KMS-11 (cell line): ENCODE data around the gene DRC7.

ENCODE experiments used
- H2AFZ ChIP-seq: fragments of 200-600 bp; sonication (generic); 2 replicates; pipeline ENCODE4 v1.6.1; 2016; ENCODE audit warnings: antibody characterized with exemption, mixed run types, low read depth
- H3K27ac ChIP-seq: fragments of 200-600 bp; sonication (generic); 2 replicates; pipeline ENCODE4 v1.6.1; 2016; ENCODE audit warnings: mild to moderate bottlenecking, mixed run types
- H3K27me3 ChIP-seq: fragments of 200-600 bp; sonication (generic); 2 replicates; pipeline ENCODE4 v1.6.1; 2017; ENCODE audit warnings: mild to moderate bottlenecking, low read depth, mixed run types, moderate library complexity; ENCODE audit not compliant: insufficient read depth
- H3K36me3 ChIP-seq: fragments of 200-600 bp; sonication (generic); 2 replicates; pipeline ENCODE4 v1.6.1; 2017; ENCODE audit warnings: mild to moderate bottlenecking, mixed run types; ENCODE audit not compliant: insufficient read depth
- H3K4me1 ChIP-seq: fragments of 200-600 bp; sonication (generic); 2 replicates; pipeline ENCODE4 v1.6.1; 2016; ENCODE audit warnings: mild to moderate bottlenecking, low read depth, mixed run types; ENCODE audit not compliant: poor library complexity, severe bottlenecking
- H3K4me2 ChIP-seq: fragments of 200-600 bp; sonication (generic); 2 replicates; pipeline ENCODE4 v1.7.0; 2016; ENCODE audit warnings: mild to moderate bottlenecking, mixed run types
- H3K4me3 ChIP-seq: fragments of 200-600 bp; sonication (generic); IDR thresholded peaks from 2 replicates; pipeline ENCODE4 v1.6.1; 2017; ENCODE audit warnings: low read depth, low read length, mixed read lengths; ENCODE audit not compliant: insufficient read depth
- H3K79me2 ChIP-seq: fragments of 200-600 bp; sonication (generic); 2 replicates; pipeline ENCODE4 v1.6.1; 2016; ENCODE audit warnings: low read depth, mixed run types; ENCODE audit not compliant: insufficient read depth
- H3K9ac ChIP-seq: fragments of 200-600 bp; sonication (generic); 2 replicates; pipeline ENCODE4 v1.6.1; 2016; ENCODE audit warnings: mild to moderate bottlenecking, mixed run types
- H4K20me1 ChIP-seq: fragments of 200-600 bp; sonication (generic); 2 replicates; pipeline ENCODE4 v1.6.1; 2016; ENCODE audit warnings: mild to moderate bottlenecking, mixed run types; ENCODE audit not compliant: insufficient read depth
- CTCF ChIP-seq: fragments of 200-600 bp; sonication (generic); conservative IDR thresholded peaks from 2 replicates; pipeline ENCODE4 v1.6.1; 2017; ENCODE audit warnings: low read depth, mild to moderate bottlenecking, antibody characterized with exemption, low read length, moderate library complexity, mixed read lengths

The DRC7 gene

GRCh38 chr16:57663436-57663835, 31.2 kb upstream of the DRC7 start:
- H3K4me2 ChIP-seq, result no peak overlapping the region
- no peaks in the 10 kb centered on the region for H3K36me3 ChIP-seq
- no peaks in the 10 kb centered on the region for H3K27me3 ChIP-seq
- H3K9ac ChIP-seq, result no peak overlapping the region
- no peak overlapping the region for H2AFZ ChIP-seq
- no peaks in the 10 kb centered on the region for H4K20me1 ChIP-seq
- no peak overlapping the region for H3K4me3 ChIP-seq
- H3K27ac ChIP-seq, result no peak overlapping the region
- TF ChIP-seq CTCF, result no peak
- H3K4me1 ChIP-seq, result no peaks in the 10 kb centered on the region
- no peaks in the 10 kb centered on the region for H3K79me2 ChIP-seq

- H3K4me1 ChIP-seq, result no peaks in the 10 kb centered on the region
- no peaks in the 10 kb centered on the region for H3K79me2 ChIP-seq
- no peak overlapping the region for H2AFZ ChIP-seq
- H3K27me3 ChIP-seq, result no peaks in the 10 kb centered on the region
- H3K27ac ChIP-seq, result no peak overlapping the region
- H3K36me3 ChIP-seq, result no peaks in the 10 kb centered on the region
- H3K4me2 ChIP-seq, result no peak overlapping the region
- no peak for TF ChIP-seq CTCF
- H3K9ac ChIP-seq, result no peak overlapping the region
- no peak overlapping the region for H3K4me3 ChIP-seq
- H4K20me1 ChIP-seq, result no peaks in the 10 kb centered on the region
Observed at GRCh38 chr16:57663917-57664661, 30.5 kb upstream of the DRC7 start.

GRCh38 chr16:57664662-57665025, 30.0 kb upstream of the DRC7 start:
- no peaks in the 10 kb centered on the region for H3K4me1 ChIP-seq
- TF ChIP-seq CTCF, result no peak
- H3K36me3 ChIP-seq, result no peaks in the 10 kb centered on the region
- H3K27ac ChIP-seq, result no peak overlapping the region
- no peaks in the 10 kb centered on the region for H3K79me2 ChIP-seq
- no peaks in the 10 kb centered on the region for H3K27me3 ChIP-seq
- H4K20me1 ChIP-seq, result no peaks in the 10 kb centered on the region
- H3K4me2 ChIP-seq, result no peak overlapping the region
- H3K9ac ChIP-seq, result no peak overlapping the region
- no peak overlapping the region for H2AFZ ChIP-seq
- H3K4me3 ChIP-seq, result no peak overlapping the region

GRCh38 chr16:57665541-57665940, 29.1 kb upstream of the DRC7 start:
- H3K27me3 ChIP-seq, result no peaks in the 10 kb centered on the region
- H3K4me2 ChIP-seq, result no peak overlapping the region
- no peak for TF ChIP-seq CTCF
- no peak overlapping the region for H2AFZ ChIP-seq
- no peak overlapping the region for H3K4me3 ChIP-seq
- no peaks in the 10 kb centered on the region for H4K20me1 ChIP-seq
- no peaks in the 10 kb centered on the region for H3K4me1 ChIP-seq
- no peak overlapping the region for H3K9ac ChIP-seq
- H3K79me2 ChIP-seq, result no peaks in the 10 kb centered on the region
- H3K36me3 ChIP-seq, result no peaks in the 10 kb centered on the region
- H3K27ac ChIP-seq, result no peak overlapping the region
